NCI-H2171 (cell line): ENCODE results near the gene CIAPIN1.
"Not testable (repeated sequence)": the region's sequence is repeated elsewhere in the genome, so short reads cannot be mapped to it uniquely, and the experiment has no call there.

ENCODE experiments used
- DNase-seq: peaks from one replicate; lab custom pipeline; 2025; lab: John Stamatoyannopoulos, UW

CIAPIN1 gene

GRCh38 chr16:57406881-57407280, 40.3 kb downstream of the CIAPIN1 start:
- no peak for DNase-seq

GRCh38 chr16:57405097-57405496, 42.1 kb downstream of the CIAPIN1 start:
- no peak for DNase-seq

- no peak for DNase-seq
These were observed 43.0 kb downstream of the CIAPIN1 start, which contains the start of gene CCL17 for GRCh38 chr16:57403965-57404817. Gene CCL17, plus strand, starts transcription at chr16:57404767. Its CDS starts 9,166 bp downstream, at chr16:57413933.

- DNase-seq: no peak
These were observed 45.1 kb downstream of the CIAPIN1 start for GRCh38 chr16:57401943-57402640.

- DNase-seq: not testable (repeated sequence)
These were observed 49.7 kb downstream of the CIAPIN1 start for GRCh38 chr16:57397493-57397892.

GRCh38 chr16:57396786-57397185, 50.4 kb downstream of the CIAPIN1 start:
- no peak for DNase-seq

GRCh38 chr16:57395026-57395425, 52.2 kb downstream of the CIAPIN1 start:
- DNase-seq: no peak

- peak; percentile 10 for DNase-seq
These were observed 52.7 kb downstream of the CIAPIN1 start for GRCh38 chr16:57394444-57394843.

- no peak for DNase-seq
These were observed 54.5 kb downstream of the CIAPIN1 start for GRCh38 chr16:57392694-57393093.

- DNase-seq: no peak
These were observed 55.5 kb downstream of the CIAPIN1 start for GRCh38 chr16:57391708-57392107.

GRCh38 chr16:57391300-57391699, 55.9 kb downstream of the CIAPIN1 start:
- no peak for DNase-seq

- DNase-seq: no peak
These were observed 56.4 kb downstream of the CIAPIN1 start for GRCh38 chr16:57390636-57391295.

GRCh38 chr16:57389087-57389468, 58.1 kb downstream of the CIAPIN1 start:
- DNase-seq: no peak

- no peak for DNase-seq
These were observed 58.7 kb downstream of the CIAPIN1 start for GRCh38 chr16:57388359-57389086.

- no peak for DNase-seq
These were observed 59.4 kb downstream of the CIAPIN1 start for GRCh38 chr16:57387598-57388354.

- DNase-seq: peak; percentile 10
These were observed 60.7 kb downstream of the CIAPIN1 start for GRCh38 chr16:57386381-57386951.

- no peak for DNase-seq
These were observed 62.1 kb downstream of the CIAPIN1 start for GRCh38 chr16:57385083-57385482.

GRCh38 chr16:57384248-57385070, 62.7 kb downstream of the CIAPIN1 start:
- DNase-seq: no peak

- DNase-seq: no peak
These were observed 63.6 kb downstream of the CIAPIN1 start for GRCh38 chr16:57383276-57384247.
